Measurements from ENCODE around the gene GNPTG. TPM values are rescaled to one million over a fixed set of nuclear protein-coding genes. Genes with fewer than 3 reads are reported as not detected.

The GNPTG gene
- total and polyA plus RNA-seq, 2 of the 13 experiments (the other 11 are each of a cell fraction or from before 2014, with no cell fraction given), result 22.7 to 71.1 TPM

- TF ChIP-seq TOPORS (CRISPR knock-in tag; IDR thresholded peaks at IDR 0.05) (no peak; the same call in 1 of the 2 replicates), MXD4 (CRISPR knock-in tag; IDR thresholded peaks at IDR 0.05) (peak; percentile 36; the same call in 1 of the 2 replicates), KDM5A (IDR thresholded peaks at IDR 0.05; ENCODE audit: borderline replicate concordance, low read length) (peak; percentile 100), ZNF510 (CRISPR knock-in tag; IDR thresholded peaks at IDR 0.05; ENCODE audit: low read depth) (no peak), KDM1A (CRISPR knock-in tag; IDR thresholded peaks at IDR 0.05) (no peak), NRL (CRISPR knock-in tag; IDR thresholded peaks at IDR 0.05; ENCODE audit: borderline replicate concordance) (no peak), IKZF5 (CRISPR knock-in tag; IDR thresholded peaks at IDR 0.05) (no peak), ZFX (CRISPR knock-in tag; IDR thresholded peaks at IDR 0.05; ENCODE audit: low read depth) (peak; percentile 90), ZNF430 (CRISPR knock-in tag; IDR thresholded peaks at IDR 0.05) (0 out of 2 replicates have a peak, but pooled peaks have one; percentile 12), ZNF432 (CRISPR knock-in tag; IDR thresholded peaks at IDR 0.05; ENCODE audit: borderline replicate concordance) (no peak), TSC22D2 (CRISPR knock-in tag; IDR thresholded peaks at IDR 0.05; ENCODE audit: borderline replicate concordance) (peak; percentile 26; the same call in 1 of the 2 replicates), TIGD3 (CRISPR knock-in tag; IDR thresholded peaks at IDR 0.05; ENCODE audit: borderline replicate concordance) (no peak), MAFF (IDR thresholded peaks at IDR 0.05; ENCODE audit: low read depth, low read length) (no peak), HIVEP1 (CRISPR knock-in tag; IDR thresholded peaks at IDR 0.05) (no peak), HOXA3 (CRISPR knock-in tag; IDR thresholded peaks at IDR 0.05) (peak; percentile 97), ZC3H13 (CRISPR knock-in tag; IDR thresholded peaks at IDR 0.05) (no peak), ZNF513 (CRISPR knock-in tag; conservative IDR thresholded peaks at IDR 0.05) (0 out of 2 replicates have a peak, but pooled peaks have one; percentile 29), ZNF446 (CRISPR knock-in tag; IDR thresholded peaks at IDR 0.05) (peak; percentile 28; the same call in 1 of the 2 replicates), ZFP37 (CRISPR knock-in tag; IDR thresholded peaks at IDR 0.05; ENCODE audit: borderline replicate concordance) (no peak), ZMYM3 (CRISPR knock-in tag; IDR thresholded peaks at IDR 0.05) (no peak), FOXO4 (CRISPR knock-in tag; conservative IDR thresholded peaks at IDR 0.05) (no peak), ZNF382 (CRISPR knock-in tag; IDR thresholded peaks at IDR 0.05; ENCODE audit: borderline replicate concordance) (no peak), TEAD2 (CRISPR knock-in tag; IDR thresholded peaks at IDR 0.05) (no peak)
- TF ChIP-seq, protein P1, sequence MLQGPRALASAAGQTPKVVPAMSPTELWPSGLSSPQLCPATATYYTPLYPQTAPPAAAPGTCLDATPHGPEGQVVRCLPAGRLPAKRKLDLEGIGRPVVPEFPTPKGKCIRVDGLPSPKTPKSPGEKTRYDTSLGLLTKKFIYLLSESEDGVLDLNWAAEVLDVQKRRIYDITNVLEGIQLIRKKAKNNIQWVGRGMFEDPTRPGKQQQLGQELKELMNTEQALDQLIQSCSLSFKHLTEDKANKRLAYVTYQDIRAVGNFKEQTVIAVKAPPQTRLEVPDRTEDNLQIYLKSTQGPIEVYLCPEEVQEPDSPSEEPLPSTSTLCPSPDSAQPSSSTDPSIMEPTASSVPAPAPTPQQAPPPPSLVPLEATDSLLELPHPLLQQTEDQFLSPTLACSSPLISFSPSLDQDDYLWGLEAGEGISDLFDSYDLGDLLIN (CRISPR knock-in tag; IDR thresholded peaks at IDR 0.05; ENCODE audit: borderline replicate concordance), result no peak
Measured at GRCh38 chr16:1351582-1352362, at the start of gene GNPTG, which contains the start of gene TSR3 (continued).
